Adipose tissue (tissue), 3 donors: Measurements from ENCODE around the gene TMEM208. TPM values are rescaled to one million over a fixed set of nuclear protein-coding genes. Genes with fewer than 3 reads are reported as not detected.

Experiments used
- H3K27ac ChIP-seq: one replicate; pipeline ENCODE4 v1.5.1; 2013; ENCODE audit warnings: low read depth, low read length
- WGBS, 3 donors: extraction: QIAGEN DNeasy Blood & Tissue Kit; methylation state at CpG; one replicate each; pipeline ENCODE4 v1.1.7; 2013; 5-methylcytosine and 5-hydroxymethylcytosine counted together
- polyA plus RNA-seq, 3 donors: library from polyadenylated mRNA; stranded (reverse); fragments of 200-250 nt; gene quantifications; one replicate each; pipeline ENCODE4 v1.2.3, GENCODE V29; 2013
- donor health status: healthy with polysubstance abuse.
- donor health status: Bipolar disorder and iron deficiency.
- donor health status: healthy.

Gene TMEM208
- polyA plus RNA-seq, 3 donors = 65.4 to 77.4 (median 75.5) TPM

GRCh38 chr16:67204076-67204475 is 22.9 kb upstream of the TMEM208 start:
- H3K27ac ChIP-seq = no peak overlapping the region
- WGBS, 3 donors = 73 to 89% (median 74%) methylated on average over 4 of the region's 4 CpGs

GRCh38 chr16:67206129-67206837 is 20.6 kb upstream of the TMEM208 start:
- H3K27ac ChIP-seq = no peak overlapping the region
- WGBS, 3 donors = 94 to 96% (median 94%) methylated on average over 8 of the region's 8 CpGs

- 93 to 97% (median 94%) methylated on average over 3 of the region's 3 CpGs for WGBS, 3 donors
- no peak overlapping the region for H3K27ac ChIP-seq
Observed at GRCh38 chr16:67206838-67207248, 20.1 kb upstream of the TMEM208 start.

GRCh38 chr16:67207249-67208091 is 19.5 kb upstream of the TMEM208 start:
- WGBS, 3 donors = 75 to 80% (median 78%) methylated on average over 21 of the region's 21 CpGs
- H3K27ac ChIP-seq = no peak overlapping the region

- no peak overlapping the region for H3K27ac ChIP-seq
- WGBS, 3 donors = 78 to 94% (median 94%) methylated on average over 11 of the region's 11 CpGs
Observed at GRCh38 chr16:67208154-67208896, 18.6 kb upstream of the TMEM208 start.

GRCh38 chr16:67209565-67209964 is 17.4 kb upstream of the TMEM208 start:
- H3K27ac ChIP-seq = no peak overlapping the region
- 86 to 93% (median 91%) methylated on average over 7 to 8 of the region's 8 CpGs for WGBS, 3 donors

GRCh38 chr16:67210069-67210937 is 16.6 kb upstream of the TMEM208 start:
- WGBS, 3 donors = 89 to 92% (median 90%) methylated on average over 22 to 25 of the region's 25 CpGs
- H3K27ac ChIP-seq = no peak overlapping the region

- WGBS, 3 donors = 77 to 91% (median 80%) methylated on average over 7 of the region's 7 CpGs
- no peak overlapping the region for H3K27ac ChIP-seq
Observed at GRCh38 chr16:67211674-67212073, 15.3 kb upstream of the TMEM208 start.

- no peak overlapping the region for H3K27ac ChIP-seq
Observed at GRCh38 chr16:67212766-67213165, 14.2 kb upstream of the TMEM208 start.

- no peak overlapping the region for H3K27ac ChIP-seq
- 42 to 76% (median 74%) methylated on average over 8 of the region's 8 CpGs for WGBS, 3 donors
Observed at GRCh38 chr16:67213197-67214019, 13.5 kb upstream of the TMEM208 start.

- no peak overlapping the region for H3K27ac ChIP-seq
- WGBS, 3 donors = 63 to 73% (median 71%) methylated on average over 5 of the region's 5 CpGs
Observed at GRCh38 chr16:67215706-67216105, 11.2 kb upstream of the TMEM208 start.

GRCh38 chr16:67216612-67217490 is 10.1 kb upstream of the TMEM208 start:
- 42 to 76% (median 44%) methylated on average over 18 of the region's 18 CpGs for WGBS, 3 donors
- H3K27ac ChIP-seq = no peak overlapping the region

- no peak overlapping the region for H3K27ac ChIP-seq
- WGBS, 3 donors = 17 to 30% (median 30%) methylated on average over 3 of the region's 3 CpGs
Observed at GRCh38 chr16:67223992-67224391, 2.9 kb upstream of the TMEM208 start.

GRCh38 chr16:67226295-67226803 is 581 bp upstream of the TMEM208 start:
- peak overlapping the region; percentile 17 for H3K27ac ChIP-seq
- 8 to 10% (median 10%) methylated on average over 11 to 12 of the region's 12 CpGs for WGBS, 3 donors

GRCh38 chr16:67227567-67227921 is 614 bp downstream of the TMEM208 start:
- WGBS, 3 donors = 10% methylated on average over 12 of the region's 12 CpGs

GRCh38 chr16:67228034-67228785 is 1.3 kb downstream of the TMEM208 start:
- 79 to 91% (median 88%) methylated on average over 9 of the region's 9 CpGs for WGBS, 3 donors
- H3K27ac ChIP-seq = no peak overlapping the region

More at GRCh38 chr16:67227567-67227921, 614 bp downstream of the TMEM208 start:
- H3K27ac ChIP-seq = no peak overlapping the region
